Stimulated activated CD4-positive, alpha-beta T cell treated with anti-CD3 and anti-CD28 coated beads, Interleukin-4, amount 100 ng/mL, for 24 hours (primary cell): ENCODE results near the gene TSPAN1.

Experiments
- DNase-seq: peaks from one replicate; pipeline ENCODE4 v3.0.0-alpha.2; 2020

TSPAN1 gene

GRCh38 chr1:46166521-46167462 is 8.1 kb upstream of the TSPAN1 start:
- peak; percentile 37 for DNase-seq

- DNase-seq: no peak
These were observed 6.4 kb upstream of the TSPAN1 start for GRCh38 chr1:46168477-46168876.

GRCh38 chr1:46169811-46170454 is 5.0 kb upstream of the TSPAN1 start:
- no peak for DNase-seq

DNA sequence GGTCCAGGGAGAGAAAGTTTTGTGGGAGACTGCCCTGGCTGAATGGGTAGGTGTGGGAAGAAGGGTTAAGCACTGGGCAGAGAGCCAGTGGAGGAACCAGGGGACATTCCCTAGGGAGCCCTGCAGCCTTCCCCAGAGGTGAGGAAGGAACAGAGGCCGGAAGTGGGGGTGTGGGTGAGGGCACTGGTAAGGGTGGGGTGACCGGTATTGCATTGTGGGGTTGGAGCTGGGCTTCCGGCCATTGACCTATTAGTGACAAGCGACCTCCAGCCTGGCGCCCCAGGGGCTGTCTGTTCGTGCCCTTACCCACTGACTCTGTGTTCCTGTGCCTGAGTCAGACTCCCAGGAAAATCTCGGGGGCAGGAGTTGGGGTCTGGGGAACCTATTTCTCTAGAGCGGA is 3.5 kb upstream of the TSPAN1 start:
- no peak for DNase-seq

- DNase-seq: no peak
These were observed 3.0 kb upstream of the TSPAN1 start for GRCh38 chr1:46171871-46172270.

GRCh38 chr1:46172321-46172720 is 2.6 kb upstream of the TSPAN1 start:
- DNase-seq: no peak

DNA sequence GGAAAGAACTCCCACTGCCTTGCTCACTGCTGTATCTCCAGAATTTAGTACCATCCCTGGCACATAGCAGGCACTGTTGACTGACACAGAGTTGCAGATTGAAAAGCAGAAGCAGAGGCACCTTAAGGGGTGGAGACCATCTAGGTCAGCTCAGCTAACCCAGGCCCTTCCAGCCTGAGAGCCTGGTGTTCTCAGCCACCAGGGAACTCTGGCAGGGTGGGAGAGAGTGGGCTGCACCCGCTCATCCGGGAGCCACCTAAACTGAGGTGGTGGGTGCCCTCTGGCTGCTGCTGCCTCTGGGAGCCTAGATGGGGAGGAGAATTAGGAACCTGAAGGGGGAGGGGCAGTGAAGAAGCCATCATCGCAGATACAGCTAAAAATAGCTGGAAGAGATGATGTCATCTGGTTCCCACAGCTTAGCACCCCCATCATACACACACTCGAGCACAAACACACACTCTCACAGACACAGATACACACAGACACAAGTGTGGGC is 1.5 kb upstream of the TSPAN1 start:
- no peak for DNase-seq

DNA sequence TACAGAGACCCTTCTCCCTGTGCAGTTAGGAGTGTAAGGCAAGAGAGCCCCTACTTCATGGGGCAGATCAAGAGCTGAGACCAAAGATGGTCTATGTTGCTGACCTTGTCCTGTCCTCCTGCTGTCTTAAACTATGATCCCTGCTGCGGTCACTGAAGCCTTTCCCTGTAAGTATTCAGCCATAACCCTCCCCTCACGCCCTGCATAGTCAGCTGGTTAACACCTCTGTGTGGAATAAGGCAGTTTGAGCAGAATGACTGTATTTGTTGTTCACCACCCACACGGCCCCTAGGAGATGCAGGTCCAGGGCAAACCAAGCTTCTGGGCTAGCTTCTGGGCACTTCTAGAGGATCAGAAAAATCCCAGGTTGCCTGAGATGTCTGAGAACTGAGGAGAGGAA is 356 bp downstream of the TSPAN1 start:
- DNase-seq: no peak

DNA sequence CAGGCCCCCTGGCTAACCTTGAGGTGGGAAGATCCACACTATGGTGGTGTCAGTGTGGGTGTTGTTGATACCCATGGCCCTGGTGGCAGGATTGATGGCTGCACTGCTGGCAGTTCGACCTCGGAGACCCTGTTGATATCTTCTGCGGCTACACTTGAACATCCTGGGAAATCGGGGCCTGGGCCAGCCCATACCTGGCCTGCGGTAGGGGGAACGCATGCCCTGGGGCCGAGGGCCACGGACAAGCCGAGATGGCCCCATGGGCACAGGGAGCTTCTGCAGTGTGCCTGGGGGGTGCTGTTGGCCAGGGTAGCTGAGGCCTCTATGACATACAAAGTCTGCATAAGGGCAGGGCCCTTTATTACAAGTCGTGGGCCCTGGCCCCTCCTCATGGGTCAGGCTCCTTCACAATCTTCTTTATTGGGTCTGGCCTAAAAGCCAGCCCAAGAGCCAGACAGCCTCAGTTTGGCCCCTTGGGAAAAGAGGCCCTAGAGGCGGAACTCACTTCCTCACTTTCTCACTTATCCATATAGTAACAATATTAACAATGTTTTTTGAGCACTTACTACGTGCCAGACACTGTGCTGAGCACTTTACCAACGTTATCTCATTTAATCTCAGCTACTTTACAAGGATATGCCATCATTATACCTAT is 1.5 kb downstream of the TSPAN1 start, which contains the start of gene P3R3URF:
P3R3URF (minus strand) TSS at position 278 of the 655 bp plus-strand sequence; CDS start at position 261, 17 bp downstream.
- DNase-seq: no peak

- DNase-seq: peak; percentile 73
These were observed 4.5 kb downstream of the TSPAN1 start for GRCh38 chr1:46179138-46180081.

DNA sequence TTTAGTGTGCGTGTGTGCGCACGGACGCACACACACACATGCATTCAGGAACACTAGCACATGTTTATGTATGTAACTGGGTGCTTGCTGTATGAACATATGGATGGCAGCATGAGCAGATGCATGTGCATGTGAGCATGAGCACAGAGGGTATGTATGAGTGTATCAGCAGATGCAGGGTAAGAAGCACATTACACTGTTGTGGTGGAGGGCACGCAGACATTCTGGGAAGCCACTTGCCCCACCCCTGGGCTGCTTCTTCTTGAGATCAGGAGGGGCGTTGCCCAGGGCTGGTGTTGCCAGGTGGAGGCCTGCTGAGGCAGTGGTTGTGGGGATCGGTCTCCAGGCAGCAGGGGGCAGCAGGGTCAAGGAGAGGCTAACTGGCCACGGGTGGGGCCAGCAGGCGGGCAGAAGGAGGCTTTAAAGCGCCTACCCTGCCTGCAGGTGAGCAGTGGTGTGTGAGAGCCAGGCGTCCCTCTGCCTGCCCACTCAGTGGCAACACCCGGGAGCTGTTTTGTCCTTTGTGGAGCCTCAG is 5.3 kb downstream of the TSPAN1 start:
- no peak for DNase-seq

- no peak for DNase-seq
These were observed 6.7 kb downstream of the TSPAN1 start for GRCh38 chr1:46181343-46182260.

GRCh38 chr1:46183079-46183847 is 8.4 kb downstream of the TSPAN1 start:
- DNase-seq: no peak

DNA sequence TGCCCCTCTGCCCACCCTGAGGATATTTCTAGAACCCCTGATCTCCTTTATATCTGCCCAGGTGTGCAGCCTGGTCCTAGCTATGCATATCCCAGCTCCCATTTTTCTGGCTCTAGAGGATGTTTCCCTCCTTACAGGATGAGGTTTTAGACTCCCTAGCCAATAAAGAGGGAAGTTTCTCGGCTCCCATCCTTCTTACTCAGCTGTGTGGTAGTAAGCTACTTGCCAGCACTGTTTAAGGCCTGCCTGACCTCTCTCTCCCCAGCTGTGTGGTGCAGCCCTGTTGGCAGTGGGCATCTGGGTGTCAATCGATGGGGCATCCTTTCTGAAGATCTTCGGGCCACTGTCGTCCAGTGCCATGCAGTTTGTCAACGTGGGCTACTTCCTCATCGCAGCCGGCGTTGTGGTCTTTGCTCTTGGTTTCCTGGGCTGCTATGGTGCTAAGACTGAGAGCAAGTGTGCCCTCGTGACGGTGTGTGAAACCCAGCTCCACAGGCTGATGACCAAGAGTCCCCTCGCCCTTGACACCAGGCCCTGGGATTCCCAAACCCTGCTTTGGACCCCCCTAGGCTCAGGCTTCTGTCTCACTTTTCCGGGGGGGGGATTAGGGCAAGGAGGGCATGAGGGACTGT is 9.2 kb downstream of the TSPAN1 start:
- DNase-seq: no peak

- peak; percentile 81 for DNase-seq
These were observed 10.2 kb downstream of the TSPAN1 start for GRCh38 chr1:46184920-46185658.

DNA sequence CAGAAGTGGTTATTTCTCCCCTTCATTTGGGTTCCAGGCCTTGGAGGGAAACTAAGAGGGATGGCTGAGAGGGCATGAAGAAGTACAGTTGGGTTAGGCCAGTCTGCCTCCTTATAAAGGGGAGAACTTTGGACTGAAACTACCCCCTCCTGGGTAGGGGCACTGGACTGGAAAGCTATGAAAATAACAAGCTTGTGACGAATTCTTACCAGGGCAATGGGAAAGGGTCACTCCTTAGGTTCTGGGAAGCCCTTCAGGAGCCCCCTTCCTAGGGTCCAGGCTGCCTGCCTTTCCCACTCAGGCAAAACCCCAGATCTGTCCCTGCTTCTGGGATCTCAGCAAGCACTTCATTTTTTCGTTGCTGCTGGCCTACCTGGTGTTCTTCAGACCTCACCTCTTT is 11.2 kb downstream of the TSPAN1 start:
- DNase-seq: no peak

GRCh38 chr1:46187106-46187869 is 12.4 kb downstream of the TSPAN1 start:
- no peak for DNase-seq
